ENCODE data around the gene LRCH3.

GRCh38 chr3:197855571-197855970 is 64.5 kb downstream of the LRCH3 start:
- no peak for TF ChIP-seq CTCF (IDR thresholded peaks at IDR 0.05)
- TF ChIP-seq EP300 (IDR thresholded peaks at IDR 0.05), result no peak
- no peak for TF ChIP-seq POLR2A (IDR thresholded peaks at IDR 0.05; ENCODE audit: low read depth)
- no peak for TF ChIP-seq POLR2AphosphoS5 (IDR thresholded peaks at IDR 0.05)

All from esophagus muscularis mucosa (tissue), 4 donors.